ENCODE results near the gene AGTR1.

GRCh38 chr3:148705314-148705713 is 7.6 kb downstream of the AGTR1 start:
- no peak for TF ChIP-seq POLR2AphosphoS5 (IDR thresholded peaks at IDR 0.05; ENCODE audit: low read depth, low read length)
- TF ChIP-seq POLR2A (IDR thresholded peaks at IDR 0.05; ENCODE audit: low read depth, low read length): no peak

Data from GM12891 (cell line).